GM12864 (cell line): ENCODE results near the gene SAMD9L.

ENCODE experiments used
- DNase-seq: peaks from one replicate; pipeline ENCODE4 v3.0.0-alpha.2; 2011; ENCODE audit warnings: low read depth
- H3K4me3 ChIP-seq: 2 replicates; pipeline ENCODE4 v1.5.1; 2011; ENCODE audit warnings: mild to moderate bottlenecking, low read depth, low read length, control low read depth
- CTCF ChIP-seq: IDR thresholded peaks from 2 replicates; pipeline ENCODE4 v1.5.1; 2011; ENCODE audit warnings: low read depth, mild to moderate bottlenecking, moderate library complexity, low read length, control low read depth, inconsistent platforms; ENCODE audit errors: missing control alignments

Gene SAMD9L

DNA sequence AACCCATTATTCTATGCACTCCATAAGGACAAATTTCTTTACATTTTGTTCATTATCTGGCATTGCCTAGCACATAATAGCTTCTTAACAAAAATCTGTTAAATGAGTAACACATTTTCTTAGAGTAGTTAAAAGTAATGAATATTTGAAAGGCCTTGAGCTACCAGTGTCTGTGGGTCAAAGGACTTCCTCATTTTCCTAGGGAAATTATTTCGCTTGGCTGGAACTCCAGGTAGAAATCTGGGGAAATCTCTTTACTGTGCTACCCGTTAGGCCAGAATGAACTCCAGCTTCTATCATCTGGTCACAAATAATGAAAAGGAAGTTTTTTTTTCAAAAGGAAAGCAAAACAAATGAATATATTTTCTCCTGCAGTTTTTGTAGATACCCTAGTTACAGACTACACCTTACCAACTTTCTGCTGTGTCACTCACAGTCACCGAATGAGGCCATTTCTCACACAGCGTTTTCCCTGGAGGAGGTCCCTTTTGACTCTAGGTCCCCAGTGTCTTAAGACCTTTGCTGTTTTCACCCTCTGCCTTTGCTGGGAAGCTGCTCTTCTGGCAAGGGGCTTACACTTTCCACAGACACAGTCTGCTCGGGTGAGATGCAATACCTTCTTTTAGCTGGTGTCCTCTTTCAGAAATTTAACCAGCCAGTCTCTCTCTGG lies 1.6 kb downstream of the SAMD9L start:
- no peak for TF ChIP-seq CTCF
- DNase-seq: no peak
- peak overlapping the region; percentile 78 for H3K4me3 ChIP-seq

DNA sequence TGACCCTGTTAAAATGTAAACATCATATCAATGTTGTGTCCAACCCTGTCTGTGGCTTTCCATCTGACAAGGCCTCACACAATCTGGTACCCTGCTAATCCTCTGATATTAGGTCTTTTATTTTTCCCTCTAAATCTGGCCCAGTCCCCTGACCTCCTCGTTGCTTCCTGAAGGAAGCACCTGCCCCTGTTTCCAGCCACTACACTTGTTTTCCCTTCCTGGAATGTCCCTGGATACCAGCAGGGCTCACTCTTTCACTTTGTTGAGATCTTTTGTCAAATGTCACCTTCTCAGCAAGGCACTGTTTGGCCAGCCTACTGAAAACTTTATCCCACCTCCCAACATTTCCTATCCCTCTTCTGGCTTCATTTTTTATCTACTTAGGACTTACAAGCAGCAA lies 2.1 kb downstream of the SAMD9L start:
- no peak for DNase-seq
- H3K4me3 ChIP-seq: peak overlapping the region; percentile 15; the same call in 1 of the 2 replicates
- TF ChIP-seq CTCF: no peak

- DNase-seq: no peak
- no peak for TF ChIP-seq CTCF
- no peak overlapping the region for H3K4me3 ChIP-seq
These were observed 2.8 kb downstream of the SAMD9L start for GRCh38 chr7:93145354-93145753.

- no peak overlapping the region for H3K4me3 ChIP-seq
These were observed 6.1 kb downstream of the SAMD9L start for GRCh38 chr7:93142127-93142526.

GRCh38 chr7:93140582-93141191 lies 7.5 kb downstream of the SAMD9L start:
- DNase-seq: no peak
- no peak for TF ChIP-seq CTCF
- no peak overlapping the region for H3K4me3 ChIP-seq

More at GRCh38 chr7:93142127-93142526, 6.1 kb downstream of the SAMD9L start:
- DNase-seq: no peak
- no peak for TF ChIP-seq CTCF

- DNase-seq: no peak
- TF ChIP-seq CTCF: no peak
- H3K4me3 ChIP-seq: no peak overlapping the region
These were observed 9.6 kb downstream of the SAMD9L start for GRCh38 chr7:93138576-93138975.

DNA sequence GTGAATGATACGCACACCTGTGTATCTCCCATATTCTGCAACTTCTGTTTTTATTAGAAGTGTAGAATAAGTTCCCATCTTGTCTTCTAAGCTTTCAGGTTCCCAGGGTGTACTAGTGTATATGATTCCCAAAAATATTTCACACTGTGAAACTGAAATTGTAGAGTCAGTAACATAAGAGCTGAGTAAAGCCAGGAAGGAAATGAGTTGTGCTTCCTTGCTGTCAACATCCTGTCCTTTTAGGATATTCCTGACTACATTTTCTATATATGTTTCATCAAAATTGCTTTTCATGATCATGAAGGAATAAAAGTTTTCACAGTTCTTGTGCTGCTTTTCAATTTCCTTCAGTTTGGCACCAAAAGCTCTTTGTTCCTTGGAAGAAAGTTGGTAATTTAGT lies 15.2 kb downstream of the SAMD9L start:
- H3K4me3 ChIP-seq: no peak overlapping the region
- TF ChIP-seq CTCF: no peak
- DNase-seq: no peak
